Astrocyte of the cerebellum (primary cell): ENCODE results near the gene DMBX1.
A peak's percentile ranks its signal among the peaks of the same experiment; 100 is the strongest.

ENCODE experiments used
- DNase-seq: peaks from one replicate; pipeline ENCODE4 v3.0.0-alpha.2; 2011; ENCODE audit warnings: low read depth
- H3K4me3 ChIP-seq: 2 replicates; pipeline ENCODE4 v1.5.1; 2011; ENCODE audit warnings: mild to moderate bottlenecking, low read depth, low read length, moderate library complexity
- CTCF ChIP-seq: IDR thresholded peaks from 2 replicates; pipeline ENCODE4 v1.5.1; 2012; ENCODE audit warnings: low read length, low read depth, moderate library complexity, mild to moderate bottlenecking; ENCODE audit errors: missing control alignments
- in situ Hi-C: cut with HindIII; loops from 2 replicates; pipeline ENCODE4 v1.10.0; 2017; ENCODE audit warnings: low sequenced_read_pairs

The DMBX1 gene

GRCh38 chr1:46489638-46490405, at the start of gene DMBX1:
Gene DMBX1 (plus strand): TSS chr1:46489836. CDS start chr1:46507011, 17,175 bp downstream.
- in situ Hi-C loops: no loop called here
- H3K4me3 ChIP-seq: no peak within 1 kb of the TSS
- no peak for TF ChIP-seq CTCF
- DNase-seq: no peak

GRCh38 chr1:46440478-46440877, 49.2 kb upstream of the DMBX1 start:
- H3K4me3 ChIP-seq: no peak overlapping the region
- no peak for DNase-seq
- TF ChIP-seq CTCF: no peak
- in situ Hi-C loops: loop anchor here (5.0 kb wide), 1 partner anchor 97 kb away; a partner anchor contains a TSS

- peak overlapping the region; percentile 30 for H3K4me3 ChIP-seq
- in situ Hi-C loops: loop anchor here (5.0 kb wide), 1 partner anchor 95 kb away; a partner anchor contains a TSS
- TF ChIP-seq CTCF: peak; percentile 87
- DNase-seq: peak; percentile 37
Measured at GRCh38 chr1:46442317-46443161, 47.1 kb upstream of the DMBX1 start.

GRCh38 chr1:46444466-46444865, 45.2 kb upstream of the DMBX1 start:
- in situ Hi-C loops: loop anchor here (5.0 kb wide), 1 partner anchor 93 kb away; a partner anchor contains a TSS
- no peak for TF ChIP-seq CTCF

GRCh38 chr1:46445773-46446256, 43.8 kb upstream of the DMBX1 start:
- peak; percentile 34 for TF ChIP-seq CTCF
- DNase-seq: no peak
- in situ Hi-C loops: no loop called here

More at GRCh38 chr1:46444466-46444865, 45.2 kb upstream of the DMBX1 start:
- no peak for DNase-seq
- H3K4me3 ChIP-seq: no peak overlapping the region

More at GRCh38 chr1:46445773-46446256, 43.8 kb upstream of the DMBX1 start:
- H3K4me3 ChIP-seq: no peak overlapping the region
